Measurements from ENCODE around the gene SLC29A1.
A peak's percentile ranks its signal among the peaks of the same experiment; 100 is the strongest.

The SLC29A1 gene

GRCh38 chr6:44237813-44238433 lies 14.5 kb downstream of the SLC29A1 start:
- DNase-seq: peak; percentile 27

GRCh38 chr6:44238687-44239350 lies 15.4 kb downstream of the SLC29A1 start:
- no peak for DNase-seq

- no peak for DNase-seq
These were observed 19.9 kb downstream of the SLC29A1 start for GRCh38 chr6:44243345-44243744.

GRCh38 chr6:44245391-44245911 lies 22.1 kb downstream of the SLC29A1 start:
- DNase-seq: no peak

- peak; percentile 60 for DNase-seq
These were observed 22.7 kb downstream of the SLC29A1 start for GRCh38 chr6:44245912-44246662.

GRCh38 chr6:44246663-44247337 lies 23.4 kb downstream of the SLC29A1 start, which contains the start of gene HSP90AB1:
Gene HSP90AB1, plus strand, starts transcription at chr6:44247101. Its CDS starts 1,529 bp downstream, at chr6:44248630.
- DNase-seq: peak; percentile 98

- no peak for DNase-seq
These were observed 24.2 kb downstream of the SLC29A1 start for GRCh38 chr6:44247338-44248302.

GRCh38 chr6:44248579-44248978 lies 25.2 kb downstream of the SLC29A1 start:
- no peak for DNase-seq

- no peak for DNase-seq
These were observed 25.8 kb downstream of the SLC29A1 start for GRCh38 chr6:44249082-44249748.

GRCh38 chr6:44250067-44250717 lies 26.8 kb downstream of the SLC29A1 start:
- no peak for DNase-seq

- DNase-seq: no peak
These were observed 27.3 kb downstream of the SLC29A1 start for GRCh38 chr6:44250718-44251123.

- no peak for DNase-seq
These were observed 28.5 kb downstream of the SLC29A1 start for GRCh38 chr6:44251576-44252524.

- DNase-seq: no peak
These were observed 30.1 kb downstream of the SLC29A1 start for GRCh38 chr6:44253307-44254101.

- DNase-seq: no peak
These were observed 31.1 kb downstream of the SLC29A1 start for GRCh38 chr6:44254191-44255104.

GRCh38 chr6:44255105-44255808 lies 31.9 kb downstream of the SLC29A1 start:
- no peak for DNase-seq

- DNase-seq: no peak
These were observed 32.7 kb downstream of the SLC29A1 start for GRCh38 chr6:44255871-44256774.
